ENCODE results near the gene DUXB.

The DUXB gene

GRCh38 chr16:75648265-75649076 lies 52.8 kb downstream of the DUXB start (continued):
- no peak for TF ChIP-seq ZNF404 (tag by site-specific recombination; IDR thresholded peaks at IDR 0.05)
- 0 out of 2 replicates have a peak, but pooled peaks have one; percentile 26 for TF ChIP-seq ZNF610 (tag by site-specific recombination; IDR thresholded peaks at IDR 0.05; ENCODE audit: borderline replicate concordance)
- peak; percentile 67 for TF ChIP-seq SP2 (tag by site-specific recombination; IDR thresholded peaks at IDR 0.05)
- TF ChIP-seq OSR2 (tag by site-specific recombination; IDR thresholded peaks at IDR 0.05) = peak; percentile 42
- TF ChIP-seq ZEB2 (tag by site-specific recombination; IDR thresholded peaks at IDR 0.05) = peak; percentile 15; the same call in 1 of the 2 replicates

- no peaks in the 10 kb centered on the region for H3K9me3 ChIP-seq (ENCODE audit: control insufficient read depth, insufficient read depth, low read depth, low read length)
- H3K4me1 ChIP-seq (ENCODE audit: control insufficient read depth, insufficient read depth, low read length) = peaks cover 7% of the 10 kb centered on the region
- peaks cover 12 to 28% of the 10 kb centered on the region in 2 experiments for H3K36me3 ChIP-seq (ENCODE audit: control insufficient read depth in 2 of 2, insufficient read depth in 1 of 2, low read length in 2 of 2)
- ChIA-PET CTCF (interaction anchor here (0.6 to 1.0 kb wide), 3 partner anchors 26 to 123 kb away, joined by 3 to 4 read pairs (median 3); no protein-coding TSS in a partner anchor), POLR2A (interaction anchor here (0.7 to 2.9 kb wide), 21 partner anchors 8 to 663 kb away, joined by 3 to 30 read pairs (median 4); partner anchors contain the start of genes ADAT1, CFDP1, GABARAPL2 and TMEM170A)
- peak within 1 kb of the TSS; percentile 88 for H3K27ac ChIP-seq (ENCODE audit: extremely low read depth, low read depth, low read length)
- peak within 1 kb of the TSS; percentile 88 for H3K4me3 ChIP-seq (ENCODE audit: low read depth, low read length)
- TF ChIP-seq YY1 (tag by site-specific recombination; IDR thresholded peaks at IDR 0.05) = peak; percentile 81
- TF ChIP-seq ZBTB11 (tag by site-specific recombination; conservative IDR thresholded peaks at IDR 0.05; ENCODE audit: low read depth) = peak; percentile 90
- TF ChIP-seq ZNF112 (tag by site-specific recombination; IDR thresholded peaks at IDR 0.05) = no peak
- peak; percentile 22; the same call in 1 of the 2 replicates for TF ChIP-seq KLF8 (tag by site-specific recombination; IDR thresholded peaks at IDR 0.05)
- no peak for TF ChIP-seq ZNF394 (tag by site-specific recombination; IDR thresholded peaks at IDR 0.05; ENCODE audit: borderline replicate concordance)
- no peak for TF ChIP-seq ZNF157 (tag by site-specific recombination; IDR thresholded peaks at IDR 0.05)
- peak; percentile 40; the same call in 1 of the 2 replicates for TF ChIP-seq KLF10 (tag by site-specific recombination; IDR thresholded peaks at IDR 0.05)
- TF ChIP-seq ELK4 (IDR thresholded peaks at IDR 0.05; ENCODE audit: borderline replicate concordance, low read depth, low read length) = no peak
- peak; percentile 15; the same call in 1 of the 2 replicates for TF ChIP-seq GLIS1 (tag by site-specific recombination; IDR thresholded peaks at IDR 0.05)
- TF ChIP-seq GLIS2 (tag by site-specific recombination; IDR thresholded peaks at IDR 0.05) = peak; percentile 32; the same call in 1 of the 2 replicates
- peak; percentile 45; the same call in 1 of the 2 replicates for TF ChIP-seq SP7 (tag by site-specific recombination; IDR thresholded peaks at IDR 0.05)
- TF ChIP-seq HOXC10 (CRISPR knock-in tag; IDR thresholded peaks at IDR 0.05) = no peak
- peak; percentile 95 for TF ChIP-seq ZNF561 (tag by site-specific recombination; IDR thresholded peaks at IDR 0.05; ENCODE audit: borderline replicate concordance)
- peak; percentile 80; the same call in 1 of the 2 replicates for TF ChIP-seq KLF9 (tag by site-specific recombination; IDR thresholded peaks at IDR 0.05; ENCODE audit: low read depth)
- no peak for TF ChIP-seq PRDM6 (tag by site-specific recombination; IDR thresholded peaks at IDR 0.05)
- TF ChIP-seq ZNF138 (tag by site-specific recombination; IDR thresholded peaks at IDR 0.05; ENCODE audit: borderline replicate concordance) = no peak
- TF ChIP-seq ZNF580 (tag by site-specific recombination; IDR thresholded peaks at IDR 0.05) = peak; percentile 76; the same call in 1 of the 2 replicates
Measured at GRCh38 chr16:75647492-75648264, 53.6 kb downstream of the DUXB start, which contains the start of the genes KARS1 and TERF2IP. KARS1 (minus strand) TSS chr16:75647665; CDS start chr16:75647639, 26 bp downstream. TERF2IP (plus strand) TSS chr16:75647773; CDS start chr16:75647883, 110 bp downstream.

All from HEK293 (cell line).